ENCODE results near the gene CALM3. TPM values are rescaled to one million over a fixed set of nuclear protein-coding genes. Genes with fewer than 3 reads are reported as not detected.

Gene CALM3
- polyA plus RNA-seq, 4 donors, result 397 to 466 (median 416) TPM

Other genes starting within 250 kb of the CALM3 start
- 10 to 100 TPM; 50.7 to 94.6 (median 58.5) TPM for gene CCDC8, start 187.8 kb upstream of the CALM3 start, polyA plus RNA-seq (ENCODE audit: insufficient read length in 4 of 4)
- gene PNMA8C, start 172.4 kb upstream of the CALM3 start, polyA plus RNA-seq (ENCODE audit: insufficient read length in 4 of 4), result 1 to 10 TPM in 1 of 4 donors, under 1 TPM in 3; 0.50 to 6.7 (median 0.73) TPM
- gene PNMA8A, start 129.8 kb upstream of the CALM3 start, polyA plus RNA-seq (ENCODE audit: insufficient read length in 4 of 4), result 10 to 100 TPM; 47.1 to 71.7 (median 60.4) TPM
- 1 to 10 TPM; 3.3 to 8.1 (median 5.0) TPM for gene PNMA8B, start 105.5 kb upstream of the CALM3 start, polyA plus RNA-seq (ENCODE audit: insufficient read length in 4 of 4)
- 1 to 10 TPM; 1.5 to 2.7 (median 2.2) TPM for gene PTGIR, start 23.8 kb downstream of the CALM3 start, polyA plus RNA-seq (ENCODE audit: insufficient read length in 4 of 4)
- 1 to 10 TPM; 1.5 to 8.5 (median 3.3) TPM for gene GNG8, start 34.9 kb downstream of the CALM3 start, polyA plus RNA-seq (ENCODE audit: insufficient read length in 4 of 4)
- 10 to 100 TPM; 23.7 to 62.8 (median 26.9) TPM for gene DACT3, start 59.9 kb downstream of the CALM3 start, polyA plus RNA-seq (ENCODE audit: insufficient read length in 4 of 4)
- 10 to 100 TPM; 29.5 to 54.2 (median 37.2) TPM for gene PRKD2, start 115.8 kb downstream of the CALM3 start, polyA plus RNA-seq (ENCODE audit: insufficient read length in 4 of 4)
- gene FKRP, start 144.7 kb downstream of the CALM3 start, polyA plus RNA-seq (ENCODE audit: insufficient read length in 4 of 4), result 10 to 100 TPM; 14.8 to 27.3 (median 19.4) TPM
- 10 to 100 TPM; 69.5 to 98.6 (median 76.2) TPM for gene STRN4, start 145.1 kb downstream of the CALM3 start, polyA plus RNA-seq (ENCODE audit: insufficient read length in 4 of 4)
- 10 to 100 TPM; 29.8 to 50.1 (median 43.2) TPM for gene SLC1A5, start 187.3 kb downstream of the CALM3 start, polyA plus RNA-seq (ENCODE audit: insufficient read length in 4 of 4)
- gene AP2S1, start 249.5 kb downstream of the CALM3 start, polyA plus RNA-seq (ENCODE audit: insufficient read length in 4 of 4), result 100 to 1,000 TPM in 2 of 4 donors, 10 to 100 TPM in 2; 93.2 to 109 (median 101) TPM